HG03025 (cell line): ENCODE measurements around the gene SAMD5.

Source experiments
- ATAC-seq: cut with Tn5 transposase; IDR thresholded peaks from one replicate; pipeline ENCODE4 v1.9.1; 2021; ENCODE audit warnings: mild to moderate bottlenecking, moderate library complexity; ENCODE audit not compliant: unreplicated experiment, low FRiP score

The SAMD5 gene

DNA sequence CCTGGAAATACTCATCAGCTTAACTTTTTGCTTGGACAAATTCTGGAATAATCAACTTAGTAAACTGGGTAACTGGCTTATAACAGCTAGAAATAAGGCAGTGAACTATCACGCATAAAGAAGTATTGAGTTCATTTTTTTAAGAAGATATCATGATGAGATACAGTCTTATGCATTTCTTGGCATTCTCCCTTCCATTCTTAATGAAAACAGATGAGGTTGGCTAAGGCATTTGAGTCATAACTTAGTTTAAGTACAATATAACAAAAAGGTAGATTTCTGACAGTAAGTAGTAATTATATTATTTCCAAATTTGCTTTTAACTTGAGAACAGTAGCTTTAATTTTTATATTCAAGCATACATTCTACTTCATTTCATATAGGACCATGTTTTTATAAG, 56.1 kb downstream of the SAMD5 start:
- ATAC-seq: no peak

- ATAC-seq: no peak
Measured at GRCh38 chr6:147566244-147566898, 57.9 kb downstream of the SAMD5 start.

- ATAC-seq: no peak
Measured at GRCh38 chr6:147567141-147567805, 58.8 kb downstream of the SAMD5 start.

- no peak for ATAC-seq
Measured at GRCh38 chr6:147569788-147570187, 61.3 kb downstream of the SAMD5 start.

- ATAC-seq: no peak
Measured at GRCh38 chr6:147570681-147571080, 62.2 kb downstream of the SAMD5 start.

DNA sequence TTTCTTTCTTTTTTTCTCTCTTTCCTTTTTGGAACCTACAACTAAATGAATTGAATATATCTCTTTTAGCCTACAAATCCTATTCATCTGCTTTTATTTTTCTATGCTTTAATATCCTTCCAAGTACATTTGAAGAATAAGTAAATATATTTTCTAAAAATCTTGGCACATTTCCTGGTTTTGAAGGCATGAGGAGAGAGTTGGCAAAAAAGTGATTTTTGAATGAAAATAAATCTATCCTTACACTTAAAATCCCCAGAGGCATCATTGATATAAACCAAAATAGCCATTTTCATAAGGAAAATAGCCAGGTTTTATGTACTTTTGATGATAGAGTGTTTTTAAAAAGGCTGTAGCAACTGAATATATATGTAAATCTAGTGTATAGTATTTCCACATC, 69.0 kb downstream of the SAMD5 start:
- no peak for ATAC-seq

GRCh38 chr6:147578159-147578558, 69.7 kb downstream of the SAMD5 start:
- ATAC-seq: no peak

- ATAC-seq: no peak
Measured at GRCh38 chr6:147578883-147579282, 70.4 kb downstream of the SAMD5 start.

GRCh38 chr6:147579667-147580066, 71.2 kb downstream of the SAMD5 start:
- no peak for ATAC-seq

- ATAC-seq: no peak
Measured at GRCh38 chr6:147582991-147583390, 74.5 kb downstream of the SAMD5 start.

GRCh38 chr6:147585256-147585655, 76.8 kb downstream of the SAMD5 start:
- ATAC-seq: no peak

DNA sequence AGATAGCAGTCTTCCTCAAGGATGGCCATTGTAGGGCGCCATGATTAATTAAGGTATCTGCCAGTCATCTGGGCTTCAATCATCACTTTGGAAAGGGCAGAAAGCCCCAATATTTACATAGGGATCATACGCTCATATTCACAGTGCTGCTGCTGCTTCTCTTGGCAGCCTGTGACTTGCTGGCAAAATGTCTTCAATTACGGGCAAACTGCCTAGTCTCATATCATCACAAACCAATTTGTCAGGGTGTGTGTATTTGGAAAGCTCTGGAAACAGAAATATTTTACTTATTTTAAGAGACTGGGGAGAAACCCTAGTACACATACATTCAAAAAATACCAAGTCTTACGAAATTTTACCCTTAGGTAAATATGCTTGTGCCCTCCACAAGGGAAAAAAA, 77.6 kb downstream of the SAMD5 start:
- no peak for ATAC-seq

DNA sequence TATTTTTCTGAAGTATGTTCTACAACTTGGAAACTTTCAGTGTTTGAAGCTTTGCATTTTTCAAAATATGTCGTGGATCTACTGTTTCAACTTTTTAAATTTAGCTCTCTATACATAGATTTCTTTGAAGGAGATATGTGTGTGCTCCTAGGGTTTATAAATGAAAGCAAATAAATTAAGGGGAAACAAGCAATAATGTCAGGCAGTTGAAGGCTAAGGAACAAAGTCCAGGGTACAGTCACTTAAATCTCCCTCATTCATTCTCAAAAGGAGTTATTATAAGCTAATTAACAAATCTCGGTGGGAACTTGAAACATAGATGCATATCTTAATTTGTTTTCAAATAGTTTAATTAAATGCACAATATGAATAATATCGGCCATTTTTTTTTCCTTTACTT, 79.4 kb downstream of the SAMD5 start:
- ATAC-seq: no peak

GRCh38 chr6:147588469-147588868, 80.0 kb downstream of the SAMD5 start:
- no peak for ATAC-seq

DNA sequence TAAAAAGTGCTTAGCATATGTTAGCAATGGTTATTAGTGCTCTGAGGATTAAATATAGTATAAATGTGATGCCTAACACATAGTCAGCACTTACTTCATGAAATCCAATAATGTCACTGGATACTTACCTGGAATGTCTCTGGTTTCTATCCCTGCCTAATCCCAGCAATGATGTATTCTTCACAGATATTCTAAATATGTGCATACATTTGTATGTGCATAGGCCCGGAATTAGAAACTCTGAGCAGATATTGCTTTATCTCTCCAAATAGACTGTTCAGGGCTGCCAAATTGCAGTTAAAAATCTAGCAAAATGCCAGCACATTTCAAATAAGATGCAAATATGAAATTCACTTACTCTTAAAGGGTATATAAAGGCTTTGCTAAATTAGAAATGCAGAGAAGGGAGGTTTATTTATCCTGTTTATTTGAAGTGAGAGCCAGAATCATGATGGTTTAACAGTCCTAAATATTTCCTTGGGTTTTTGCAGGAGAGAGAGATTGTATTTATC, 81.3 kb downstream of the SAMD5 start:
- ATAC-seq: no peak

DNA sequence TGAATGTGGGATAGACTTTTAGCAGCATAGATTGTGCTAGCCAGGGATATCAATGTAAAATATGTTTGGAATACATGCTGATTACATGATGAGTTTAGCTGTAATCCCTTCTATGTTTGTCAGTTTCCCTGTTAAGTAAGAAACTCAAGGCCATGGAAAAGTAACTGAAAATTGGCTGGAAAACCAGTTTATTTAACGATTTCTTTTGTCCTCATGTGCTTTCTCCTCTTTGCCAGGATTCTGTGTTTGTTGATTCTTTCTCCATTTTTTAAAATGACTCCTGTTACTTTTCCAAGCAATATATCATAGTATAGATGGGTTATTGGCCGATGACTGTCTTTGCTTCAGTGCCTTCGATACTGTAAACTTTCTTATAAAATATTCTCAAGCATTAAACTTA, 87.5 kb downstream of the SAMD5 start:
- no peak for ATAC-seq

DNA sequence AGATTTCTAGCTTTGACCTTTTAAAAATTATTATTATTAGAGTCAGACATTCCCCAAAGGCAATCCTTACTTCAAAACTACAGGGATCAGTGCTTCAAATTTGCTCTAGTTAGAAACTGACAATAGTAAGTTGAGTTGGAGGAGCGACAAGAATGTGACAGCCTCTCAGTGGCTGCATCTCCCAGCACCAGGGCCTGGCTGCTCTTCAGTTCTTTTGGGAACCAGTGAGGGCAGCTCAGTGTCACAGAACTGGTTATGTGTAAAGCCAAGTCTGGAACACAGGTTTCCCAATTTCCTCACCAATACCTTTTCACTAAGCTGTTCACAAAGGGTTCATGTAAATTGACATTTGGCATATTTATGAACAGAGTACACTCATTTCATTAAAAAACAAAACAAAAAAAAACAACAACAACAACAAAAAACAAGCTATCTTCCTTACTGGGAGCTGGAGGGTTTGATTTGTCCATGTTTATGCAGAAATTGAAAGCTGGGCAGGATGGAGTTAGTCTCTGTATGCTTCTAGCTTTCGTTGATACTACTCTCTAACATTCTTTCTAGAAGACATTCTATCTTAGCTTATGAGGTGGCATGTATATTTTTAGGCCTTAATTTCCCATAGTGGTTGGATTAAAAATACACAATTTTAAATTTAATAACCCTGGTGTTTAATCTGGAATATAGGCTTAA, 95.0 kb downstream of the SAMD5 start:
- ATAC-seq: no peak

DNA sequence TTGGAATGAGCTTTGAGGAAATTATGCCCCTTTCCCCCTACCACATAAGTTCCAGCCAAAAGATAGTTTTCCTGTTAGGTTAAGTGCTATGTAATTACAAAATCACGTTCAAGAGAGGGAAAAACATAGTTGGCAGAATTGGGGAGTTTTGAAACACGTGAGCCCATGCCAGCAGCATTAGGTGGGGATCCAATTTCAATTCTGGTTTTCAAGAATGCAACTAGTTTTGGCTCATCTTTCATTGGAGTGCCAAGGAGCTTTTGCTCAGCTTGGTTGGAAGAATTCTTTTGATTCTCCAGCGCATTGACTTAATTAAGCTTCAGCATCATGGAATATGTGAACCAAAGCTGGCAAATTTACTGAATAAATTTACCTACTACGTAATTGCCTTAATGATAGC, 95.9 kb downstream of the SAMD5 start:
- no peak for ATAC-seq

- ATAC-seq: no peak
Measured at GRCh38 chr6:147611992-147612391, 103.5 kb downstream of the SAMD5 start.

- ATAC-seq: no peak
Measured at GRCh38 chr6:147614501-147614900, 106.0 kb downstream of the SAMD5 start.

- no peak for ATAC-seq
Measured at GRCh38 chr6:147615659-147616456, 107.4 kb downstream of the SAMD5 start.
